Stimulated activated CD8-positive, alpha-beta memory T cell treated with anti-CD3 and anti-CD28 coated beads, Interleukin-15, amount 100 ng/mL, for 48 hours (primary cell): ENCODE measurements around the gene CDH3.

Experiments
- DNase-seq, 2 donors: peaks; one replicate each; pipeline ENCODE4 v3.0.0-alpha.2; 2020; ENCODE audit warnings: low read depth in 2 of 2

Gene CDH3

DNA sequence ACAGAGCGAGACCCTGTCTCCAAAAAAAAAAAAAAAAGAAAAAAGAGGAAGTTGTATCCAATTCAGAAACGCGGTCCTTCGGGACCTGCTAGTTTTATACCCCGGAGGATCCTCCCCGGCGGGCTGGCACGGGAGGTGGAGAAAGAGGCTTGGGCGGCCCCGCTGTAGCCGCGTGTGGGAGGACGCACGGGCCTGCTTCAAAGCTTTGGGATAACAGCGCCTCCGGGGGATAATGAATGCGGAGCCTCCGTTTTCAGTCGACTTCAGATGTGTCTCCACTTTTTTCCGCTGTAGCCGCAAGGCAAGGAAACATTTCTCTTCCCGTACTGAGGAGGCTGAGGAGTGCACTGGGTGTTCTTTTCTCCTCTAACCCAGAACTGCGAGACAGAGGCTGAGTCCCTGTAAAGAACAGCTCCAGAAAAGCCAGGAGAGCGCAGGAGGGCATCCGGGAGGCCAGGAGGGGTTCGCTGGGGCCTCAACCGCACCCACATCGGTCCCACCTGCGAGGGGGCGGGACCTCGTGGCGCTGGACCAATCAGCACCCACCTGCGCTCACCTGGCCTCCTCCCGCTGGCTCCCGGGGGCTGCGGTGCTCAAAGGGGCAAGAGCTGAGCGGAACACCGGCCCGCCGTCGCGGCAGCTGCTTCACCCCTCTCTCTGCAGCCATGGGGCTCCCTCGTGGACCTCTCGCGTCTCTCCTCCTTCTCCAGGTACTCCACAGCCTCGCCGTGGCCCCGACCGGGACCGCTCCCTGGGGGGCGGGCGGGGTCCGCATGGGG is at the start of gene CDH3:
Gene CDH3 (plus strand): TSS at position 596 of the 779 bp plus-strand sequence. CDS start 70 bp downstream, at position 666.
- DNase-seq, result no peak

DNA sequence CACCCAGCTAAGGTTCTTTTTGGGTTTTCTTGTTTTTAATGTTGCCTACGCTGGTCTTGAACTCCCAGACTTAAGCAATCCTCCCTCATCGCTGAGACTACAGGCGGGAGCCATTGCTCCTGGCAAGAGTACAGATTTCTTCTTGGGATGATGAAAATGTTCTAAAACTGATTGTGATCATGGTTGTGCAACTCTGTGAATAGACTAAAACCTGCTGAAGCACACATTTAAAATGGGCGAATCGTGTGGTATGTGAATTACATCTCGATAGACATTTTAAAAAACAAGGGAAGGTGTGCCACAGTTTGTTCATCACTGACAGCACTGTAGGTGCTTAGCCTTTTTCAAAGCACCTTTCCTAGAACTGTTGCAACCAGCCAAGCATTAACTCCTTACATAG is 48.8 kb upstream of the CDH3 start:
- DNase-seq, result no peak

DNA sequence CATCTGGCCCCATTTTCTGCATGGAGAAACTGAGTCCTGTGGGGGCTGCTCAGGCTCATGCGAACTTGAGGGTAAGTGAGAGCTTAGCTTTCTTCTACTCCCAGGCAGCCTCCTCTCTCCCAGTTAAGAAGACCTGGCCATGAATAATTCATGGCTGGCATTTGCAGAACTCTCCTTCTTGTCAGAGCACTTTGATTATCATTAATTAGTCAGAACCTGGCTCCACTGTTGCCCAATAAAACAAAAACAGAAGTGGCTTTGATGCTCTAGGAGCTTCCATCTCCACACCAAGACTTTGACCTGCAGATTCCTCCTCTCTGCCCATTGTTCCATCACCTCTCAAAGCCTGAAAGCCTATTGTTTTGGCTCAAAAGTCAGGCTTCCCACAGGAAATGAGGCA is 45.5 kb upstream of the CDH3 start:
- DNase-seq, result no peak

DNA sequence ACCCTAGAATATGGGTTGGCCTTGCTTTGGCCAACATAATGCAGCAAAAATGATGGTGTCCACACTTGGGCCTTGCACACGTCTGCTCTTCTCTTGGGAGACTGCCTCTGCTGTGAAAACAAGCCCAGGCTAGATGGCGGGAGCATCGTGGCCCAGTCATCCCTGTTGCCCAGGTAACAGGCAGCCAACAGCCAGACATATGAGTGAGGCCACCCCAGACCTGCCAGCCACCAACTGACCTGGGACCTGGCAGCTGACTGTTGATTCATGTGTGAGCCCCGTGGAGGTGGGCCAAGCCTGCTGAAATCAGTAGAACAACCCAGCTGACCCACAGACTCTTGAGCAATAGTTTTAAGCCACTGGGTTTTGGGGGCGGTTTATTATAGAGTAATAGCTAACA is 39.4 kb upstream of the CDH3 start:
- no peak for DNase-seq

DNA sequence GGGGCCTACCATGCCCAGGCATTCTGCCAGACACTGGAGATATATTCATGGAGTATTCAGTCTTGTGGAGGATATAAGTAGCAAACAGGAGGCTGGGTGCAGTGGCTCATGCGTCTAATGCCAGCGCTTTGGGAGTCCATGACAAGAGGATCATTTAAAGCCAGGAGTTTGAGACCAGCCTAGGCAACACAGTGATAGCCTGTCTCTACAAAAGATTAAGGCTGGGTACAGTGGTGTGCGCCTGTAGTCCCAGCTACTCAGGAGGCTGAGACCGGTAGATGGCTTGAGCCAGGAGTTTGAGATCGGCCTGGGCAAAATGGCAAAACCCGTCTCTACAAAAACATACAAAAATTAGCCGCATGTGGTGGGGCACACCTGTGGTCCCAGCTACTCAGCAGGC is 37.7 kb upstream of the CDH3 start:
- DNase-seq, result no peak

DNA sequence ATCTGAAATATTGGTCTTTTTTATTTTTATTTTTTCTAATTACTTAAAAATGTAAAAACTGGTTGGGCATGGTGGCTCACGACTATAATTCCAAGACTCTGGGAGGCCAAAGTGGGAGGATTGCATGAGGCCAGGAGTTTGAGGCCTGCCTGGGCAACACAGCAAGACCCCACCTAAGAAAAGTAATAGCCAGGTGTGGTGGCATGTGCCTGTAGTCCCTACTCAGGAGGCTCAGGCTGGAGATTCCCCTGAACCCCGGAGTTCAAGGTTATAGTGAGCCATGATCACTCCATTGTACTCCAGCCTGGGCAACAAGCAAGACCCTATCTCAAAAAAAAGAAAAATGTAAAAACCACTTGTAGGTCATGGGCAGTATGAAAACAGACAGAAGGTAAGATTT is 36.8 kb upstream of the CDH3 start:
- no peak for DNase-seq

DNA sequence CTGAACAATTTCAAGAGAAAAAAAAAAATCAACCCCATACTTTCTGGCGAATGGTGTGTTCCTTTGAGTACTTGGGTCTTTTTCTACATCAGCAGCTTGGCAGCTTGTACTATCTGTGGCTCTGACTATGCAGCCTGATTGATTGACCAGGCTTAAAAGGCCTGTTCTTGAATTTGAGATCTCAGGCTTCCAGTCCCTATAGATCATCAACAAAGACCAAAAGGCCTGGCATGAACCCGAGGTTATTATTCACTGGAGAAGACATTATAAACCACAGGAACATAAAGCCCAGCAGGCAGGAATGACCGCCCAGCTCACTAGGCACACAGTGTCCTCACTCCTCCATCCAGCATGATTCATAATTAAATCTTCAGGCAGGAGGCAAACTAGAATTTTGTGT is 32.1 kb upstream of the CDH3 start:
- no peak for DNase-seq

DNA sequence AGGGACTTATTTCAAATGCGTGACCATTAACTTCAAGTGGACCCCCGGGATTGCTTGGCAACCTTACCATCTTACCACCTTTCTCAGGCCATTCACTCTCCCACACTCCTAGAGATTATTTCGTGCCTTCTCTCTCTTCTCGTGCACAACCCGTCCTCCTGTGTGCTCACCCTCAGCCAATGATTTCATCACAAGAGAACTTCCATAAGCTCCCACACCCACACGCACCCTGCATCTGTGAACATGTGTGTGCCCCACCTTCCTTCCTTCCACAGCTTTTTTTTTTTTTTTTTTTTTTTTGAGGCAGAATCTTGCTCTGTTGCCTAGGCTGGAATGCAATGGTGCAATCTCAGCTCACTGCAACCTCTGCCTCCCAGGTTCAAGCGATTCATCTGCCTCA is 27.4 kb upstream of the CDH3 start:
- no peak for DNase-seq

DNA sequence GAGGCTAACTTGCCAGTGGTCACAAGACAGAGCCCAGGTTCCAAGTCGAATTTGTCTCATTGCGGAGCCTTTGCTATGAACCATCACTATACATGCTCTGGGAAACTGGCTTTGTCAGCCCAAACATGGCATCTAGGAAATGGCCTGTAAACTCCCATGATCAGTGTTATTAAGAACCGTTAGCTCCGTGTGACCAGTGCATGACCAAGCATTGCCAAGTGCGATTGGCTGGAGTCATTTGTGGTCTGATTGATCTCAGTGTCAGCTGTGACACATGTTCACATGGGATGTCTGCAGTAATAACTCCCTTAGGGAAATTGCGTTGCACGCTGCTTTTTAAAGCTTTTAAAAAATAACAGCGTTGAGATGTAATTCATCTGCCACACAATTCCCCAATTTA is 18.6 kb upstream of the CDH3 start:
- no peak for DNase-seq

DNA sequence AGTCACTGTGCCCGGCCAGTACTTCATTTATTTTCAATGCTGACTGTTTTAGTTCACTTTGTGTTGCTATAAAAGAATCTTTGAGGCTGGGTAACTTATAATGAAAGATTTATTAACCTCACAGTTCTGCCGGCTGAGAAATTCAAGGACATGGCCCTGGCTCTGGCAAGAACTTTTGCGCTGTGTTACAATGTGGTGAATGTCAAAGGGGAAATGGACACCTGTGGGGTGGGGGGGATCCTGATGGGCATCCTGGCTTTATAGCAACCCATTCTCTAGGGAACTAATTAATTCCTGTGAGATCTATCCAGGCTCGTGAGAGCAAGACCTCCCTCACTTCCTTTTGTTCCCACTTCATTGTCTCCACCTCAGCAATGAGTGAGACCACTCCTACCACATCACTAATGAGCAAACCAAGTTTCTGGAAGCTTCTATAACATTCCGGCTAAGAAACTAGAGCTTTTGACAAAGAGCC is 17.1 kb upstream of the CDH3 start:
- no peak for DNase-seq

DNA sequence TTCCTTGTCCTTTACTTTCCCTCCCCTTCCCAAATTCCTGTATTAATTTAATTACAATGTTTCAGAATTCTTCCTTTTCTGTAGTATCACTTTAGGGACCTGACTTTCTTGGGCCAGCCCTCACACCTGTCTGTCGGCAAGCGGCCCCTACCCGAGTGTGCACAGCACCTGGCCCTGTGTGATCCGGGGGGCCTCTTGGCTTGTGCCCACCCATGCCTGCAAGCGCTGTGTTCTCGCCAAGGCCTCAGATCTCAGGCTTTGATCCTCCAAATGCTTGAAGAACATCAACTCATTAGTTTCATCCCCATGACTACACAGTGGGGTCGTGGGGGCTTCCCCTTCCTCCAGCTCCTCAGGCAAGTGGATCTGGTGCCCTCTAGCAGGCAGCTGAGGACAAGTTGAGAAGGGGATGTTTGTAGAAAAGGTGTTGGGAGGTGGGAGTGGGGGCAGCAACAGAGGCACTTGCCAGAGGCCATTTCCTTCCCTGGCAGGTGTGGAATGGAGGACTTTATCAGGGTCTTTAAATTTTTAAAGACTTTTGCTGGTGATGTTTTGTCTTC is 15.7 kb upstream of the CDH3 start:
- DNase-seq, result no peak

DNA sequence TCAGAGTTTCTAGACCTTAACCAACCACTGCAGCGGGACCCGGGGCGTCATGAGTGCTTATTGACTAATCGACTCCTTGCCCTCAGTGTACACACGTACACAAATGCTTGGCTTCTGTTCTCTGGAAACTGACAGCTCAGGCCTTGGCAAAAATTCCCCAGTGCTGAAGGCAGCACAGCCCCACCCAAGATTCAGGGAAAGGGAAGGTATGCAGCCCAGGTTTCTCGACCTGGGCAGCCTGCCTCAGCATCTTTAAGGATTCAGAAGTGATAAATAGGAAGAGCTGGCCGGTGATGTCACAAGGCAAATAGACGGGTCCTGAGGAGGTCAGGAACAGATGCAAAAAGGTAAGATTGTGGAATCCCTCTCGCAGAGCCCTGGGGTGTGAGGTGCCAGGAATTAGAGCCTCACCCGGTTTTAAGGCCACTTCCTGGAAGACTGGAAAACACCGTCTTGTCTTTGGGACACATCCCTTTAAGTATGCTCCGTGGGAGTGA is 9.0 kb upstream of the CDH3 start:
- DNase-seq, result no peak

DNA sequence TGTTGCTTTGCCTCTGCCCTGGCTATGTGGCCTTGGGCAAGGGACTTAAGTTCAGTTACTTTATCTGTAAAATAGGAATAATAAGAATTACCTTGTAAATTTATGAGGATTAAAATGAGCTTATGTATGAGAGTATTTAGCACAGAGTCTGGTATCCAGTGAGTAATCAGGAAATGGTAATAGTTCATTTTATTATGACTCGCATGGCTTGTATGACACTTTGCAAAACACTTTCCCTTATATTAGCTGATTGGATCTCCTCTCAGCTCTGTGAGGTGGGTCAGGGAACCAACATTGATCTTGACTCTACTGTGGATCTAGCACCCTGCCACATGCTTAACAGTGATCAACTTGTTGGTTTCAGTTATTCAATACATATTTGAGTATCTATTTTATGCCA is 8.3 kb upstream of the CDH3 start:
- no peak for DNase-seq

DNA sequence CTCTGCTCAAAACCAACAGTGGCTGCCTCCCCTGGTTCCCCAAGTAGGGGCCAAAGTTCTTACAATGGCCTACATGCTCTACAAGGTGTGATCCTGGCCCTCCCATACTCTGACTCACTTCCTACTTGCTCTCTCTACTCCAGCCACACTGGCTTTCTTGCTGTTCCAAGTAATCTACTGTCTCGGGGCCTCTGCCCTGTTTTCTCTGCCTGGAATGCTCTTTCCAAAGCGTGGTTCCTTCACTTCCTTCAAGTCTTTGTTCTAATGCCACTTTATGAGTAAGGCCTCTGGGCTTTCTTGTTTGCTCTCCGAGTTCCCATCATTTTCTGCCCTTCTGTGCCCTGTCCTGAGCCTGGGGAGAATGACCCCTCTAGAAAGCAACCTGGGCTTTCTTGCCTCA is 4.1 kb upstream of the CDH3 start:
- no peak for DNase-seq

DNA sequence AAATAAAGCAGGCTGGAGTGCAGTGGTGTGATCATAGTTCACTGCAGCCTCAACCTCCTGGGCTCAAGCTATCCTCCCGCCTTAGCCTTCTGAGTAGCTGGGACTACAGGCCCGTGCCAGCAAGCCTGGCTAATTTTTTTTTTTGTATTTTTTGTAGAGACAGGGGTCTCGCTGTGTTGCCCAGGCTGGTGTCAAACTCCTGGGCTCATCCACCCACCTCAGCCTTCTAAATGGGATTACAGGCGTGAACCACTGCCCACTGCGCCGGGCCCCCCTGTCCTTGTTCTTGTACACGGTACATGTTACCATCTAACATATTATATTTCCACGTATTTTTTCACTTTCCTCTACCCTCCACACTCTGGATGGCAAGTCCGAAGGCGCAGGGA is 3.1 kb upstream of the CDH3 start:
- DNase-seq, result no peak

DNA sequence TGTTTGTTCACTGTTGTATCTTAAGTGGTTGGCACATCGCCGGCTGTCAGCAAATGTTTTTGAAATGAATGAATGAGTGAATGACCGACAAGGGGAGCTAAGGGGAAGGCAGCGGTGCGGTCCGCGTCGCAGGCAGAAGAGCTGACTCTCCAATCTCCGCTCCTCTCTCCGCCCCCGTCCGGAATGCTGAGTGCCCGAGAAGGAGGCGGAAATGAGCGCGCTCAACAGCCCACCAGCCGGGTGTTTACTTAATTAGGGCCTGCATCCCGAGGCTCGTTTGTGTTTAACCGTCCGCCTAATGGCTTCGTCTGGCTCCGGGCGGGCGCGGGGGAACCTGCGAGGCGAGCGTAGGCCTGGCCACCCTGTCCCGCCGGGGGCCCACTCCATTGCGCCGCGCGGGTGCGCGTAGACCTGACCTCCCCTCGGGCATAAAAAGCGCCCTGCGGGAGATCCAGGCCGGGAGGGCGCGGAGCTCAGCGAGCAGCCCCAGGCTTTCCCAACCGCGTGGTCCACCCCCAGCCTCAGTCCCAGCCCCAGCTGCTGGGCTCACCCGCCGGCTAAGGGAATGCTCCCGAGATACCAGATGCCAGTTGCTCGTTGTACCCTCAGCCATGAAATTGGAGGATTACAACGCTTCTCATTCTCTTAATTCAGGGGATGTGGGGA is 2.5 kb upstream of the CDH3 start:
- DNase-seq, result no peak

DNA sequence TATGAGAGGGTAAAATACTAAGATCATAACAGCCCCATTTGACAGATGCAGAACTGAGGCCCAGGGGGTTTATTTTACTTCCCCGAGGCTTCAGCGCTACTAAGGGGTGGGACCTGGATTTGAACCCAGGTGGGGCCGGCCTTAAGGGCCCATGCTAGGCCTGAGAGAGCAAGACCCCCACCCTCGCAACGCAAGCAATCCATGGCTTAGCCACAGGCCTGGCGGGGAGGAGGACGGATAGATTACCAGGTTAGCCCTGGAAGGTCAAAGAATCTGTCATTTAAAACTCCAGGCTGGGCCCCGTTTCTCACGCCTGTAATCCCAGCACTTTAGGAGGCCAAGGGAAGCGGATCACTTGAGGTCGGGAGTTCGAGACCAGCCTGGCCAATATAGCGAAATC is 1.9 kb upstream of the CDH3 start:
- DNase-seq, result no peak

DNA sequence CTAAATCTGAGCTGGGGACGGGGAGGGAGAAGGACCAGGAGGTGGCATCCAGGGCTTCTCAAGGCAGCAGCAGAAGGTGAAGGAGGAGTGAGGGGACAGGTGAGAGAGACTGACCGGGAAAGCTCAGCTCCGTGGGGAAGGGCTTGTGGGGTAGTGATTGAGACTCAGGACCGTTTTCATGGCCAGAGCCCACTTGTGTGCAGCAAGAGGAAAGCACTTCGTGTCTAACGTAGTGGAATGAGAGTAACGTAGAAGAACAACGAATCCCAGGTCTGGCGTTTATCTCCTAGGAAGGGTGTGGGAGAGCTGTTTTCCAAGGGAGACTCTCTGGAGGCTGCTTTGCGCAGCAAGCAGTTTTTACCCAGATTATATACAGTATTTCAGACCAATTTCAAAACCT is 1.3 kb upstream of the CDH3 start:
- DNase-seq, result no peak

DNA sequence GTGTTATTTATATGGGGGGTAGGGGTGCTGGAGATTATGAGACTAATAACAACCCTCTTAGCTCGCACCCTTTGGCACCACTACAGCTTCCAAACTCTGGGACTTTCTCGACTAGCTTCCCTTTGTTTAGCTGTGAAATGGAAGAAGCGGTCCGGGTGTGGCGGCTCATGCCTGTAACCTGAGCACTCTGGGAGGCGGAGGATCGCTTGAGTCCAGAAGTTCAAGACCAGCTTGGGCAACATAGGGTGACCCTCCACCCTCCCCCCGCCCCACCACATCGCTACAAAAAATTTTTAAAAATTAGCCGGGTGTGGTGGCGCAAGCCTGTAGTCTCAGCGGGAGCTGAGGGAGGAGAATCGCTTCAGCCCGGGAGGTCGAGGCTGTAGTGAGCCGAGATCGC is 814 bp upstream of the CDH3 start:
- DNase-seq, result no peak

DNA sequence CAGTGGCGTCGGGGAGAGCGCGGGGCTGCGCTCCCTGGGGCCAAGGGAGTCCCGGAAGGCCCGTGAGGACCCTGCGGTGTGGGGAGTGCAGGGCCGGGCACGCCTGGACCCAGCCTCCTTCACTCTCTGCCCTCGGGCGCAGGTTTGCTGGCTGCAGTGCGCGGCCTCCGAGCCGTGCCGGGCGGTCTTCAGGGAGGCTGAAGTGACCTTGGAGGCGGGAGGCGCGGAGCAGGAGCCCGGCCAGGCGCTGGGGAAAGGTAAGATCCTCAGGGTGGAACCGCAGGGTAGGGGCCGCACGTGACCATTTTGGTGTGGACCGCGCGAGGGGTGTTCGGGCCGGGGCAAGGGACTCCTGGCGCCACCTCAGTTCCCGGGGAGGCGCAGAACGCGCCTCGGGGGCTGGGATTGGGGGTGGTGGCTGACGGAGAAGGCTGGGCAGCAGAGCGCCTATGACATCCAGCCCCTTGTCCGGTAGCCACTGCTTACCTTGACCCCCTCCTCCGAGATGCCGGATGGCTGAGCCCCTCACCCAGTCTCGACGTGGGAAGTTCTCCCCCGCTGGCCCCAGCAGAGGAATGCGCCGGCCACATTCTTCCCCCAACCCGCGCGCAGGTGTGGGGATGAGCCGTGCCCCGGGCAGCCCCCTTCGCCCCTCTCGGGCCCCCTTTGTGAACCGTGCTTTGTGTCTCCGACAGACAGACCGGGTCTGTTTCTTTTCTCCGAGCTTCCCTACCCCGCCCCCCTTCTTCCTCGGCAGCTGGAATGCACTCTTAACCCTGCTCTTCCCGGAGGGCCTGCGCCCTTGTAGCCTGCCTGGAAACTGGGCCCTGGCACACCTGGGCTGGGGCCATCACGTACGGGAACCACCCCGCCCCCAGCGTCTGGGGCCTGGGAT is 631 bp downstream of the CDH3 start:
- no peak for DNase-seq

DNA sequence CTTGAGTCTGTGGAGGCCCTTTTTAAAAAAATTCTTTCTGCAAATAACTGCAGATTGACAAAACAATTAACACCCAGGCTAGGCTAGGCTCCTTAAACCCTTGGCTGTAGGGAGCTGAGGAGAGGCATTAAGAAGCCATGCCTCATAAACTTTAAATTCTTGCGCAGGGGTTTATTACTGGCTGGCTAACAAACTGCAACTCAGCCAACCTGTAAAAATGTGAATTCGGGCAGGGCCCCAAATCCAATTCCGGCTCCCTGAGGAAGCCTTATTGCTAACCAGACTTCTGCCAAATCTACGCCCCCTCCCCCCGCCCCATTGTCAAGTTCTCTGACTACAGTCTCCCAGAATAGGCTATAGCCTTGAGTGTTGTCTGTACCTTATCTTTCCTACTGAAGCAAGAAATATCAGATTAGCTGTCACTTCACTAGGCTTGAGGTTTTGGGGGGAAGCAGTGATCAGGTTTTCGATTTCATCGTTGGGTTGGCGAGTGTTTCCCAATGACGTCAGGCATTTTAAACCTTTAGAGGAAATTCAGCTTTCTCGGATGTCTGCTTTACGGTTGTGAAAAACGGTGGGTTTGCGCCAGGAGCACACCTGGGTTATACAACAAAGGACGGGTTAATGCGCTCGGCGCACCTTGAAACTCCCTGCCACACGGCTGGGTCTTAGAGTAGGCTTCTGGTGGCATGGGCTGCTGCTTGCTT is 2.0 kb downstream of the CDH3 start:
- no peak for DNase-seq
